Liver (tissue), 9 donors: ENCODE measurements around the gene SYT5. TPM values are rescaled to one million over a fixed set of nuclear protein-coding genes. Genes with fewer than 3 reads are reported as not detected.

Experiments
- DNase-seq: peaks from one replicate; pipeline ENCODE4 v3.0.0-alpha.2; 2017; ENCODE audit warnings: low spot score
- H3K27ac ChIP-seq, 2 donors: one replicate each; pipeline ENCODE4 v1.7.0; 2013; ENCODE audit warnings: inconsistent platforms in 2 of 2, low read length in 2 of 2, control low read depth in 1 of 2, low read depth in 1 of 2, mild to moderate bottlenecking in 1 of 2
- H3K27me3 ChIP-seq, 4 donors: one replicate each; pipeline versions ENCODE4 v1.6.1 to v1.7.0; 2013; ENCODE audit warnings: low read length in 3 of 4, inconsistent platforms in 1 of 4, mild to moderate bottlenecking in 1 of 4, moderate library complexity in 1 of 4; ENCODE audit not compliant: control insufficient read depth in 4 of 4, insufficient read depth in 4 of 4
- H3K36me3 ChIP-seq, 4 donors: one replicate each; pipeline versions ENCODE4 v1.6.1 to v1.7.0; 2013; ENCODE audit warnings: low read length in 3 of 4, mild to moderate bottlenecking in 3 of 4, low read depth in 1 of 4, moderate library complexity in 1 of 4; ENCODE audit not compliant: control insufficient read depth in 4 of 4, insufficient read depth in 3 of 4
- H3K4me1 ChIP-seq, 4 donors: one replicate each; pipeline versions ENCODE4 v1.6.1 to v1.7.0; 2013; ENCODE audit warnings: low read length in 3 of 4, mild to moderate bottlenecking in 3 of 4, moderate library complexity in 1 of 4; ENCODE audit not compliant: control insufficient read depth in 4 of 4, insufficient read depth in 4 of 4
- H3K4me3 ChIP-seq, 3 donors: one replicate each; pipeline versions ENCODE4 v1.6.1 to v1.7.0; 2013; ENCODE audit warnings: low read length in 3 of 3, control low read depth in 1 of 3, low read depth in 1 of 3, mild to moderate bottlenecking in 1 of 3
- H3K9ac ChIP-seq, 2 donors: one replicate each; pipeline ENCODE4 v1.7.0; 2013; ENCODE audit warnings: low read length in 2 of 2, mild to moderate bottlenecking in 2 of 2, moderate library complexity in 2 of 2, control low read depth in 1 of 2, low read depth in 1 of 2
- H3K9me3 ChIP-seq, 4 donors: one replicate each; pipeline versions ENCODE4 v1.6.1 to v1.7.0; 2013; ENCODE audit warnings: low read length in 3 of 4; ENCODE audit not compliant: control insufficient read depth in 4 of 4
- EGR1 ChIP-seq, 2 donors: IDR thresholded peaks; 2 replicates each; pipeline ENCODE4 v1.6.1; 2016 to 2018; ENCODE audit warnings: antibody characterized with exemption in 2 of 2, low read depth in 2 of 2
- FOXA2 ChIP-seq: IDR thresholded peaks from 2 replicates; pipeline ENCODE4 v1.6.1; 2016; ENCODE audit warnings: antibody characterized with exemption
- GABPA ChIP-seq, 2 donors: IDR thresholded peaks in 1 of 2; conservative IDR thresholded peaks in 1 of 2; 2 replicates each; pipeline ENCODE4 v1.6.1; 2016; ENCODE audit warnings: antibody characterized with exemption in 2 of 2, mild to moderate bottlenecking in 1 of 2, moderate library complexity in 1 of 2
- HNF4G ChIP-seq: IDR thresholded peaks from 2 replicates; pipeline ENCODE4 v1.6.1; 2016; ENCODE audit warnings: antibody characterized with exemption
- JUND ChIP-seq, 2 donors: IDR thresholded peaks; 2 replicates each; pipeline ENCODE4 v1.6.1; 2016; ENCODE audit warnings: antibody characterized with exemption in 2 of 2
- RAD21 ChIP-seq, 2 donors: IDR thresholded peaks; 2 replicates each; pipeline ENCODE4 v1.6.1; 2016; ENCODE audit warnings: antibody characterized with exemption in 2 of 2, mild to moderate bottlenecking in 2 of 2
- RXRA ChIP-seq, 2 donors: IDR thresholded peaks; 2 replicates each; pipeline ENCODE4 v1.6.1; 2017 to 2018; ENCODE audit warnings: antibody characterized with exemption in 2 of 2, mild to moderate bottlenecking in 1 of 2
- SP1 ChIP-seq: IDR thresholded peaks from 2 replicates; pipeline ENCODE4 v1.6.1; 2018; ENCODE audit warnings: antibody characterized with exemption, mild to moderate bottlenecking
- TAF1 ChIP-seq: conservative IDR thresholded peaks from 2 replicates; pipeline ENCODE4 v1.6.1; 2016; ENCODE audit warnings: antibody characterized with exemption, mild to moderate bottlenecking
- YY1 ChIP-seq: IDR thresholded peaks from 2 replicates; pipeline ENCODE4 v1.6.1; 2016; ENCODE audit warnings: antibody characterized with exemption, mild to moderate bottlenecking
- WGBS: extraction: QIAGEN DNeasy Blood & Tissue Kit; methylation state at CpG from one replicate; pipeline ENCODE4 v1.1.7; 2013; 5-methylcytosine and 5-hydroxymethylcytosine counted together
- polyA plus RNA-seq, 2 donors: library from polyadenylated mRNA; stranded (reverse) in 1 of 2; unstranded in 1 of 2; fragments of 200-250 nt in 1 of 2; fragments of >200 nt in 1 of 2; fragmentation: Nextera tagmentation in 1 of 2; extraction: Ambion mirVana in 1 of 2; gene quantifications; one replicate each; pipeline versions ENCODE4 v1.2.1 to v1.2.3, GENCODE V29; 2013 to 2015
- total RNA-seq, 2 donors: library from RNA; depleted of rRNA; stranded (reverse); fragments of >200 nt; gene quantifications; one replicate each; pipeline ENCODE4 v1.2.3, GENCODE V29; 2014
- TF ChIP-seq, protein P1 (sequence below): IDR thresholded peaks from 2 replicates; pipeline ENCODE4 v1.6.1; 2016; ENCODE audit warnings: antibody characterized with exemption
- TF ChIP-seq, protein P2 (sequence below): IDR thresholded peaks from 2 replicates; pipeline ENCODE4 v1.6.1; 2016; ENCODE audit warnings: antibody characterized with exemption, mild to moderate bottlenecking
- TF ChIP-seq, protein P3 (sequence below): fragments of 150-350 bp; IDR thresholded peaks from 2 replicates; pipeline ENCODE4 v1.5.1; 2017; ENCODE audit warnings: improper control_type of control experiment, low read depth, low read length; ENCODE audit not compliant: missing input control
- TF ChIP-seq, protein P4 (sequence below): IDR thresholded peaks from 2 replicates; pipeline ENCODE4 v1.6.1; 2016; ENCODE audit warnings: antibody characterized with exemption
- TF ChIP-seq, protein P5 (sequence below): IDR thresholded peaks from 2 replicates; pipeline ENCODE4 v1.6.1; 2016; ENCODE audit warnings: antibody characterized with exemption
- donor health status: healthy.
- donor health status: healthy.
- donor health status: healthy.
- donor health status: healthy.
- donor health status: healthy.

The SYT5 gene
- total and polyA plus RNA-seq, 4 donors, result under 0.01 TPM; not detected in 3

DNA sequence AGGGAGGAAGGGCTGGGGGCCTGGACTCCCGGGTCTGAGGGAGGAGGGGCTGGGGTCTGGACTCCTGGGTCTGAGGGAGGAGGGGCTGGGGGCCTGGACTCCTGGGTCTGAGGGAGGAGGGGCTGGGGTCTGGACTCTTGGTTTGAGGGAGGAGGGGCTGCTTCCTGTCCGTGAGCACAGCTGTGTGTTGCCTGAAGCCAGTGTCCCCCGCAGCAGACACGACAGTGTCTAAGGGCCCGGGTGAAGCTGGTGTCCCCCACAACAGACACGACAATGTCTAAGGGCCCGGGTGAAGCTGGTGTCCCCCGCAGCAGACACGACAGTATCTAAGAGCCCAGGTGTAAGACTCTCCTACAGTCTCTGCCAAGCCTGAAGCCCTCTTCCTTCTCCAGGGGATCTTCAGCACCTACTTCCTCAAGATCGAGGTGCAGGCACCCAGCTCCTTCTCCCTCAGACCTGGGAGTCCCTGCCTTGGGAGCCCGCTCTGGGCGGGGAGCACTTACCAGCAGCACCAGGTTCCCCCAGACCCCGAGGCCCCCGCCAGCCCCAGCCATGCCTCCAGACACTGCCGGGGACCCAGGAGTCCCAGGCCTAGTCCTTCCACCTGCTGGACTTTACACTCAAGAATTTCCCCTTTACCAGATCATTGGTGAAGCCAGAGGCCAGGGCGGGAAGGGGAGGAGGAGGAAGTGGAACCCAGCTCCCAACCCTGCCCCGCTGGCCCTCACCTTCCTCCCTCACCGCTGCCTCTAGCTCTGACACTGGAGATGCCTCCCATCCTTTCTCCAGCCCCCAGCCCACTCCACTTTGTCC lies 29.0 kb upstream of the SYT5 start, which contains the start of gene PTPRH:
Gene PTPRH, minus strand, starts transcription at position 622 of the 813 bp plus-strand sequence. Its CDS starts 68 bp downstream, at position 554.
- Histone ChIP-seq H3K4me1 (peaks cover 0 to 9% (median 5%) of the 10 kb centered on the region in 4 donors), H3K27me3 (no peaks in the 10 kb centered on the region), H3K9me3 (no peaks in the 10 kb centered on the region), H3K9ac (no peak within 1 kb of the TSS), H3K36me3 (no peaks in the 10 kb centered on the region), H3K4me3 (no peak within 1 kb of the TSS), H3K27ac (peak within 1 kb of the TSS in 1 of 2 donors; percentile 40)
- TF ChIP-seq, protein P1, sequence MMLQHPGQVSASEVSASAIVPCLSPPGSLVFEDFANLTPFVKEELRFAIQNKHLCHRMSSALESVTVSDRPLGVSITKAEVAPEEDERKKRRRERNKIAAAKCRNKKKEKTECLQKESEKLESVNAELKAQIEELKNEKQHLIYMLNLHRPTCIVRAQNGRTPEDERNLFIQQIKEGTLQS, result no peak
- TF ChIP-seq, protein P2, sequence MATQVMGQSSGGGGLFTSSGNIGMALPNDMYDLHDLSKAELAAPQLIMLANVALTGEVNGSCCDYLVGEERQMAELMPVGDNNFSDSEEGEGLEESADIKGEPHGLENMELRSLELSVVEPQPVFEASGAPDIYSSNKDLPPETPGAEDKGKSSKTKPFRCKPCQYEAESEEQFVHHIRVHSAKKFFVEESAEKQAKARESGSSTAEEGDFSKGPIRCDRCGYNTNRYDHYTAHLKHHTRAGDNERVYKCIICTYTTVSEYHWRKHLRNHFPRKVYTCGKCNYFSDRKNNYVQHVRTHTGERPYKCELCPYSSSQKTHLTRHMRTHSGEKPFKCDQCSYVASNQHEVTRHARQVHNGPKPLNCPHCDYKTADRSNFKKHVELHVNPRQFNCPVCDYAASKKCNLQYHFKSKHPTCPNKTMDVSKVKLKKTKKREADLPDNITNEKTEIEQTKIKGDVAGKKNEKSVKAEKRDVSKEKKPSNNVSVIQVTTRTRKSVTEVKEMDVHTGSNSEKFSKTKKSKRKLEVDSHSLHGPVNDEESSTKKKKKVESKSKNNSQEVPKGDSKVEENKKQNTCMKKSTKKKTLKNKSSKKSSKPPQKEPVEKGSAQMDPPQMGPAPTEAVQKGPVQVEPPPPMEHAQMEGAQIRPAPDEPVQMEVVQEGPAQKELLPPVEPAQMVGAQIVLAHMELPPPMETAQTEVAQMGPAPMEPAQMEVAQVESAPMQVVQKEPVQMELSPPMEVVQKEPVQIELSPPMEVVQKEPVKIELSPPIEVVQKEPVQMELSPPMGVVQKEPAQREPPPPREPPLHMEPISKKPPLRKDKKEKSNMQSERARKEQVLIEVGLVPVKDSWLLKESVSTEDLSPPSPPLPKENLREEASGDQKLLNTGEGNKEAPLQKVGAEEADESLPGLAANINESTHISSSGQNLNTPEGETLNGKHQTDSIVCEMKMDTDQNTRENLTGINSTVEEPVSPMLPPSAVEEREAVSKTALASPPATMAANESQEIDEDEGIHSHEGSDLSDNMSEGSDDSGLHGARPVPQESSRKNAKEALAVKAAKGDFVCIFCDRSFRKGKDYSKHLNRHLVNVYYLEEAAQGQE, result no peak
- TF ChIP-seq, protein P3, sequence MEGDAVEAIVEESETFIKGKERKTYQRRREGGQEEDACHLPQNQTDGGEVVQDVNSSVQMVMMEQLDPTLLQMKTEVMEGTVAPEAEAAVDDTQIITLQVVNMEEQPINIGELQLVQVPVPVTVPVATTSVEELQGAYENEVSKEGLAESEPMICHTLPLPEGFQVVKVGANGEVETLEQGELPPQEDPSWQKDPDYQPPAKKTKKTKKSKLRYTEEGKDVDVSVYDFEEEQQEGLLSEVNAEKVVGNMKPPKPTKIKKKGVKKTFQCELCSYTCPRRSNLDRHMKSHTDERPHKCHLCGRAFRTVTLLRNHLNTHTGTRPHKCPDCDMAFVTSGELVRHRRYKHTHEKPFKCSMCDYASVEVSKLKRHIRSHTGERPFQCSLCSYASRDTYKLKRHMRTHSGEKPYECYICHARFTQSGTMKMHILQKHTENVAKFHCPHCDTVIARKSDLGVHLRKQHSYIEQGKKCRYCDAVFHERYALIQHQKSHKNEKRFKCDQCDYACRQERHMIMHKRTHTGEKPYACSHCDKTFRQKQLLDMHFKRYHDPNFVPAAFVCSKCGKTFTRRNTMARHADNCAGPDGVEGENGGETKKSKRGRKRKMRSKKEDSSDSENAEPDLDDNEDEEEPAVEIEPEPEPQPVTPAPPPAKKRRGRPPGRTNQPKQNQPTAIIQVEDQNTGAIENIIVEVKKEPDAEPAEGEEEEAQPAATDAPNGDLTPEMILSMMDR, result no peak
- TF ChIP-seq SP1 (no peak), RXRA (IDR thresholded peaks at IDR 0.05) (no peak), FOXA2 (no peak), TAF1 (no peak), YY1 (no peak), EGR1 (IDR thresholded peaks at IDR 0.05; ENCODE audit: low read depth in 2 of 2) (no peak), RAD21 (IDR thresholded peaks at IDR 0.05) (no peak), JUND (IDR thresholded peaks at IDR 0.05) (no peak), GABPA (IDR thresholded peaks at IDR 0.05 in 1 of 2, conservative IDR thresholded peaks at IDR 0.05 in 1 of 2) (no peak), HNF4G (no peak)
- TF ChIP-seq, protein P4, sequence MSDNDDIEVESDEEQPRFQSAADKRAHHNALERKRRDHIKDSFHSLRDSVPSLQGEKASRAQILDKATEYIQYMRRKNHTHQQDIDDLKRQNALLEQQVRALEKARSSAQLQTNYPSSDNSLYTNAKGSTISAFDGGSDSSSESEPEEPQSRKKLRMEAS, result no peak
- TF ChIP-seq, protein P5, sequence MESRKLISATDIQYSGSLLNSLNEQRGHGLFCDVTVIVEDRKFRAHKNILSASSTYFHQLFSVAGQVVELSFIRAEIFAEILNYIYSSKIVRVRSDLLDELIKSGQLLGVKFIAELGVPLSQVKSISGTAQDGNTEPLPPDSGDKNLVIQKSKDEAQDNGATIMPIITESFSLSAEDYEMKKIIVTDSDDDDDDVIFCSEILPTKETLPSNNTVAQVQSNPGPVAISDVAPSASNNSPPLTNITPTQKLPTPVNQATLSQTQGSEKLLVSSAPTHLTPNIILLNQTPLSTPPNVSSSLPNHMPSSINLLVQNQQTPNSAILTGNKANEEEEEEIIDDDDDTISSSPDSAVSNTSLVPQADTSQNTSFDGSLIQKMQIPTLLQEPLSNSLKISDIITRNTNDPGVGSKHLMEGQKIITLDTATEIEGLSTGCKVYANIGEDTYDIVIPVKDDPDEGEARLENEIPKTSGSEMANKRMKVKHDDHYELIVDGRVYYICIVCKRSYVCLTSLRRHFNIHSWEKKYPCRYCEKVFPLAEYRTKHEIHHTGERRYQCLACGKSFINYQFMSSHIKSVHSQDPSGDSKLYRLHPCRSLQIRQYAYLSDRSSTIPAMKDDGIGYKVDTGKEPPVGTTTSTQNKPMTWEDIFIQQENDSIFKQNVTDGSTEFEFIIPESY, result no peak
- DNase-seq, result no peak
- WGBS, result 71% methylated on average over 17 of the region's 18 CpGs
